Measurements from ENCODE around the gene ATP8B4. TPM values are rescaled to one million over a fixed set of nuclear protein-coding genes. Genes with fewer than 3 reads are reported as not detected.

Gene ATP8B4
- total RNA-seq, 1 donor from 2014 or later, result 0.98 TPM

GRCh38 chr15:50057905-50058639 is 61.0 kb downstream of the ATP8B4 start:
- no peak overlapping the region for H3K4me3 Mint-ChIP-seq (ENCODE audit: low read depth)
- no peaks in the 10 kb centered on the region for H3K4me1 Mint-ChIP-seq (ENCODE audit: low read depth)
- H3K9me3 Mint-ChIP-seq (ENCODE audit: low read depth), result peaks cover 3% of the 10 kb centered on the region
- TF ChIP-seq CTCF (IDR thresholded peaks at IDR 0.05; ENCODE audit: unreplicated experiment), result no peak
- no peaks in the 10 kb centered on the region for H3K27me3 Mint-ChIP-seq
- DNase-seq (ENCODE audit: low spot score, unreplicated experiment), result no peak
- no peak overlapping the region for H3K27ac Mint-ChIP-seq
- no peaks in the 10 kb centered on the region for H3K36me3 Mint-ChIP-seq (ENCODE audit: insufficient read depth)

- Mint-ChIP-seq H3K27ac (no peak overlapping the region), H3K4me3 (ENCODE audit: low read depth) (no peak overlapping the region), H3K36me3 (ENCODE audit: insufficient read depth) (no peaks in the 10 kb centered on the region), H3K9me3 (ENCODE audit: low read depth) (peaks cover 3% of the 10 kb centered on the region), H3K4me1 (ENCODE audit: low read depth) (no peaks in the 10 kb centered on the region), H3K27me3 (no peaks in the 10 kb centered on the region)
- TF ChIP-seq CTCF (IDR thresholded peaks at IDR 0.05; ENCODE audit: unreplicated experiment), result no peak
- DNase-seq (ENCODE audit: low spot score, unreplicated experiment), result no peak
These were observed 61.8 kb downstream of the ATP8B4 start for GRCh38 chr15:50057196-50057595.

- Mint-ChIP-seq H3K4me3 (ENCODE audit: low read depth) (no peak overlapping the region), H3K27me3 (no peaks in the 10 kb centered on the region), H3K4me1 (ENCODE audit: low read depth) (no peaks in the 10 kb centered on the region)
These were observed 63.3 kb downstream of the ATP8B4 start for GRCh38 chr15:50055750-50056157.

GRCh38 chr15:50055332-50055731 is 63.7 kb downstream of the ATP8B4 start:
- Mint-ChIP-seq H3K27ac (no peak overlapping the region), H3K27me3 (no peaks in the 10 kb centered on the region), H3K36me3 (ENCODE audit: insufficient read depth) (no peaks in the 10 kb centered on the region), H3K9me3 (ENCODE audit: low read depth) (peaks cover 3% of the 10 kb centered on the region), H3K4me3 (ENCODE audit: low read depth) (no peak overlapping the region), H3K4me1 (ENCODE audit: low read depth) (no peaks in the 10 kb centered on the region)
- DNase-seq (ENCODE audit: low spot score, unreplicated experiment), result no peak
- TF ChIP-seq CTCF (IDR thresholded peaks at IDR 0.05; ENCODE audit: unreplicated experiment), result no peak

More at GRCh38 chr15:50055750-50056157, 63.3 kb downstream of the ATP8B4 start:
- no peaks in the 10 kb centered on the region for H3K36me3 Mint-ChIP-seq (ENCODE audit: insufficient read depth)
- no peak for DNase-seq (ENCODE audit: low spot score, unreplicated experiment)
- H3K9me3 Mint-ChIP-seq (ENCODE audit: low read depth), result peaks cover 3% of the 10 kb centered on the region
- TF ChIP-seq CTCF (IDR thresholded peaks at IDR 0.05; ENCODE audit: unreplicated experiment), result no peak
- H3K27ac Mint-ChIP-seq, result no peak overlapping the region

- Mint-ChIP-seq H3K27me3 (no peaks in the 10 kb centered on the region), H3K9me3 (ENCODE audit: low read depth) (peaks cover 3% of the 10 kb centered on the region), H3K27ac (no peak overlapping the region), H3K4me3 (ENCODE audit: low read depth) (no peak overlapping the region), H3K36me3 (ENCODE audit: insufficient read depth) (no peaks in the 10 kb centered on the region), H3K4me1 (ENCODE audit: low read depth) (no peaks in the 10 kb centered on the region)
- TF ChIP-seq CTCF (IDR thresholded peaks at IDR 0.05; ENCODE audit: unreplicated experiment), result no peak
- DNase-seq (ENCODE audit: low spot score, unreplicated experiment), result no peak
These were observed 65.8 kb downstream of the ATP8B4 start for GRCh38 chr15:50053055-50053856.
